GM18870 (cell line): ENCODE data around the gene PRELID1.

Source experiments
- ATAC-seq: cut with Tn5 transposase; IDR thresholded peaks from one replicate; pipeline ENCODE4 v1.9.1; 2021; ENCODE audit warnings: moderate library complexity; ENCODE audit not compliant: unreplicated experiment

The PRELID1 gene

DNA sequence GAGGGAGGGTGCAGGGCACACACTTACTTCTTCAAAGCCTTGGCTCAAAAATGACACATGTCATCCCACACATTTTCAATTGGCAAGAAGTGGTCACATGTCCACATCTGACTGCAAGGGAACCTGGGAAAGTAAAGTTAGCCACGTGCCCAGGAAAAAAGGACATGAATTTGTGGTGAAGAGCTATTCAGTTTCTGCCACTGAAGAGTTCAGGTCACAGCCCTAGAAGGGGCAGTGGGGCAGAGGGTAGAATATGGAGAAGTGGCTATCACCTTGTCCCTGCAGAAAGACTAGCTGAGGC is 52.2 kb downstream of the PRELID1 start:
- no peak for ATAC-seq
